Breast epithelium (tissue), 4 donors: Measurements from ENCODE around the gene ZNF593. TPM values are rescaled to one million over a fixed set of nuclear protein-coding genes. Genes with fewer than 3 reads are reported as not detected.

Experiments
- DNase-seq, 2 donors: peaks; one replicate each; pipeline ENCODE4 v3.0.0-alpha.2; 2019; ENCODE audit warnings: low spot score in 2 of 2
- H3K27ac ChIP-seq, 2 donors: fragments of 200-600 bp; sonication (generic) in 1 of 2; one replicate each; pipeline ENCODE4 v1.5.1; 2016 to 2019; ENCODE audit warnings: mild to moderate bottlenecking in 1 of 2
- H3K27me3 ChIP-seq, 2 donors: fragments of 200-600 bp; sonication (generic) in 1 of 2; one replicate each; pipeline versions ENCODE4 v1.5.1 to v1.6.0; 2017 to 2019; ENCODE audit warnings: control low read depth in 1 of 2, mild to moderate bottlenecking in 1 of 2
- H3K36me3 ChIP-seq: fragments of 200-600 bp; one replicate; pipeline ENCODE4 v1.5.1; 2019
- H3K4me1 ChIP-seq, 2 donors: fragments of 200-600 bp; sonication (generic); one replicate each; pipeline ENCODE4 v1.5.1; 2016 to 2019; ENCODE audit warnings: control low read depth in 1 of 2
- H3K4me3 ChIP-seq, 3 donors: fragments of 200-600 bp; sonication (generic); 1 replicate in 2 of 3; 2 replicates in 1 of 3; pipeline ENCODE4 v1.5.1; 2016 to 2019; ENCODE audit warnings: mild to moderate bottlenecking in 3 of 3, moderate library complexity in 2 of 3
- H3K9me3 ChIP-seq, 2 donors: fragments of 200-600 bp; sonication (generic) in 1 of 2; one replicate each; pipeline ENCODE4 v1.5.1; 2016 to 2019; ENCODE audit warnings: control low read depth in 1 of 2
- POLR2A ChIP-seq: fragments of 450-650 bp; IDR thresholded peaks from one replicate; pipeline ENCODE4 v1.6.1; 2016; ENCODE audit warnings: antibody characterized with exemption, mild to moderate bottlenecking, moderate library complexity
- POLR2AphosphoS5 ChIP-seq, 3 donors: sonication (generic); formaldehyde crosslinking; IDR thresholded peaks; one replicate each; pipeline ENCODE4 v1.6.1; 2017; ENCODE audit warnings: antibody characterized with exemption in 3 of 3
- intact Hi-C: fragments of 100-400 bp; cut with DNase I; formaldehyde crosslinking; loops from one replicate; pipeline ENCODE4 v1.15.1; 2023; ENCODE audit warnings: low total_unique reads
- total RNA-seq, 3 donors: library from RNA; depleted of rRNA; stranded (reverse); fragments of >200 nt; gene quantifications; one replicate each; pipeline ENCODE4 v1.1.0, GENCODE V29; 2016
- TF ChIP-seq, protein P1 (sequence below), 3 donors: fragments of 450-650 bp; IDR thresholded peaks; one replicate each; pipeline ENCODE4 v1.5.1; 2016 to 2017; ENCODE audit warnings: antibody characterized with exemption in 3 of 3, mild to moderate bottlenecking in 3 of 3, moderate library complexity in 3 of 3

ZNF593 gene
- total RNA-seq, 3 donors from 2014 or later, result 26.4 to 39.7 (median 31.9) TPM

DNA sequence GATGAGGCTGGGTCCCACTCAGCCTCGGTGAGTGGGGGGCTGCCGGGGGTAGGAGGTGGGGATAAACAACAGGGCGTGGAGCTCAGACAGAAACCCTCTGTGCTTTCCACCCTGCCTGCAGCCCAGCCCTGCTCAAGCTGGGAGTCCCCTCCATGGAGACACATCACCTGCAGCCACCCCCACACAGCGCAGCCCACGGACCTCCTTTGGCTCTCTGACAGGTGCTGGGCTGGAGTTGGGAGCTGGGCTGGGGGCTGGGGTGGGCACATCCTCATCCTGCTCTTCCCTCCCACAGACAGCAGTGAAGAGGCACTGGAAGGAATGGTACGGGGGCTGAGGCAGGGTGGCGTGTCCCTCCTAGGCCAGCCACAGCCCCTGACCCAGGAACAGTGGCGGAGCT, 18.8 kb downstream of the ZNF593 start:
- TF ChIP-seq, protein P1, sequence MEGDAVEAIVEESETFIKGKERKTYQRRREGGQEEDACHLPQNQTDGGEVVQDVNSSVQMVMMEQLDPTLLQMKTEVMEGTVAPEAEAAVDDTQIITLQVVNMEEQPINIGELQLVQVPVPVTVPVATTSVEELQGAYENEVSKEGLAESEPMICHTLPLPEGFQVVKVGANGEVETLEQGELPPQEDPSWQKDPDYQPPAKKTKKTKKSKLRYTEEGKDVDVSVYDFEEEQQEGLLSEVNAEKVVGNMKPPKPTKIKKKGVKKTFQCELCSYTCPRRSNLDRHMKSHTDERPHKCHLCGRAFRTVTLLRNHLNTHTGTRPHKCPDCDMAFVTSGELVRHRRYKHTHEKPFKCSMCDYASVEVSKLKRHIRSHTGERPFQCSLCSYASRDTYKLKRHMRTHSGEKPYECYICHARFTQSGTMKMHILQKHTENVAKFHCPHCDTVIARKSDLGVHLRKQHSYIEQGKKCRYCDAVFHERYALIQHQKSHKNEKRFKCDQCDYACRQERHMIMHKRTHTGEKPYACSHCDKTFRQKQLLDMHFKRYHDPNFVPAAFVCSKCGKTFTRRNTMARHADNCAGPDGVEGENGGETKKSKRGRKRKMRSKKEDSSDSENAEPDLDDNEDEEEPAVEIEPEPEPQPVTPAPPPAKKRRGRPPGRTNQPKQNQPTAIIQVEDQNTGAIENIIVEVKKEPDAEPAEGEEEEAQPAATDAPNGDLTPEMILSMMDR (IDR thresholded peaks at IDR 0.05), result no peak
- no peak for TF ChIP-seq POLR2A
- no peak for TF ChIP-seq POLR2AphosphoS5 (IDR thresholded peaks at IDR 0.05)
- Histone ChIP-seq H3K9me3 (no peaks in the 10 kb centered on the region), H3K36me3 (no peaks in the 10 kb centered on the region), H3K4me1 (no peaks in the 10 kb centered on the region), H3K27me3 (no peaks in the 10 kb centered on the region), H3K27ac (no peak overlapping the region), H3K4me3 (no peak overlapping the region)
- no peak for DNase-seq
- intact Hi-C loops, result no loop called here

DNA sequence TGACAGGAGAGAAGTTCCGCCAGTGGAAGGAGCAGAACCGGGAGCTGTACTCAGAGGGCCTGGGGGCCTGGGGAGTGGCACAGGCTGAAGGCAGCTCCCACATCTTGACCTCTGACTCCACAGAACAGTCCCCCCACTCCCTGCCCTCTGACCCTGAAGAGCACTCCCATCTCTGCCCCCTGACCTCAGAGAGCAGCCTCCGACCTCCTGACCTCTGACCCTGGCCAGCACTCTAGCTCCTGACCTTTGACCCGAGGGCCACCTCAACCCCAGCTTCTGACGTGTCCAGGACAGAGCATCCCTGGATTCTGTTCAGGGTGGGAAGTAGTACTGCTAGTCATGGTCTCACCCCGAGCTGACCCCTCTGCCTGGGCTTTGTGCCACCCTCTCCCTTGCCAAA, 19.6 kb downstream of the ZNF593 start:
- Histone ChIP-seq H3K9me3 (no peaks in the 10 kb centered on the region), H3K27ac (no peak overlapping the region), H3K4me3 (no peak overlapping the region), H3K36me3 (no peaks in the 10 kb centered on the region), H3K4me1 (no peaks in the 10 kb centered on the region), H3K27me3 (no peaks in the 10 kb centered on the region)
- TF ChIP-seq, protein P1 (IDR thresholded peaks at IDR 0.05), result no peak
- TF ChIP-seq POLR2AphosphoS5 (IDR thresholded peaks at IDR 0.05) (no peak), POLR2A (no peak)
- intact Hi-C loops, result no loop called here
- no peak for DNase-seq

DNA sequence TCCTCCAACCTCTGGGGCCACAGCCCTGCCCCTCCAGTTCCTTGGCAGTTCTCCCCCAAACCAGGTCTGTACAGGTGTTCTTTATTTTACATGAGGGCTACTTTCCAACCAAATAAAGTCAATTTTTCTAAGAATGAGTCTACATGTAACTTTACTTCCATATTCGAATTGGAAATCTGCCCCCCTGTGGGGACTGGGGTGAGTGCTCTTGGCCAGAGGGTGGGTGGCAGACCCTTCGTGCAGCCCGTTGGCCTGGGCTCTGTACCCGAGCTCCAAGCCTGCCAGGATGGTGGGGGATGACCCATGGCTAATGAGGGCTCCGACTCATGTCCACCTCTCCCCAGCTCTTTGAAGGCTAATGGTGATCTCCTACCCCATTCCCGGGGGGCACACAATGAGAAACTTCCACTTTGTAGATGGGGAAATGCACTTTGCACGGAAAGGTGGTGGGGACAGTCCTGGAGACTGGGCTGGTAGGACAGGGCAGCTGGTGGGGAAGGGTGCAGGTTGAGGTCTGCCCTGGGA, 20.1 kb downstream of the ZNF593 start:
- Histone ChIP-seq H3K27ac (no peak overlapping the region), H3K27me3 (no peaks in the 10 kb centered on the region), H3K9me3 (no peaks in the 10 kb centered on the region), H3K4me1 (no peaks in the 10 kb centered on the region), H3K4me3 (no peak overlapping the region), H3K36me3 (no peaks in the 10 kb centered on the region)
- intact Hi-C loops, result no loop called here
- TF ChIP-seq POLR2A, result no peak
- TF ChIP-seq POLR2AphosphoS5 (IDR thresholded peaks at IDR 0.05), result no peak
- TF ChIP-seq, protein P1 (IDR thresholded peaks at IDR 0.05), result no peak
- DNase-seq, result no peak

DNA sequence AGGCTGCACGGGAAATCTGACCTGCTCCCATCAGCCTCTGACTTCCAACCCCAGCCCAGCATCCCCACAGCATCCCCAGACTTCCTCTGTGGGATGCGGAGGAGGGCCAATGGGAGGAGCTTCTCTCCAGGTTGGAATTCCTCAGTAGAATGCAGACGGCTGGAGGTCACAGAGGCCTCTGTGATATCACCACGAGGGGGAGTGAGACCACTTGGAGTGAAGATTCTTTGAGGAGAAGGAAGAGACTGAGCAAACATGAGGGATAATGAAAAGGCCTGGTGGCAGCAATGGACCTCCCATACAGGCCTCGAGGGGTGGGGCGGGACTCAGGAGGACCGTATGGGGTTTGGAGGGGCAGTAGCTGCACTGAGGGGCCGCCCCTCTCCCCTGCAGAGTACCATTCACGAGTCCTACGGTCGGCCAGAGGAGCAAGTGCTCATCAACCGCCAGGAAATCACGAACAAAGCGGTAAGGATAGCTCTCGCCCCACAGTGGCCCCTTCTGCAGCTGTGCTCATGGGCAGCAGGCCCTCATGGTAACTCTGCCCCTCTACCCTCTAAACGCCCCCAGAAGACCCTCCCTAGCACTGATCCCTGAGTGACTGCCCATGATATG, 20.8 kb downstream of the ZNF593 start, which contains the start of gene CATSPER4:
Gene CATSPER4 (plus strand): TSS at position 230 of the 615 bp plus-strand sequence. CDS start 26 bp downstream, at position 256.
- H3K9me3 ChIP-seq, result no peaks in the 10 kb centered on the region
- H3K36me3 ChIP-seq, result no peaks in the 10 kb centered on the region
- no peaks in the 10 kb centered on the region for H3K4me1 ChIP-seq
- no peak within 1 kb of the TSS for H3K27ac ChIP-seq
- TF ChIP-seq, protein P1 (IDR thresholded peaks at IDR 0.05), result no peak
- TF ChIP-seq POLR2AphosphoS5 (IDR thresholded peaks at IDR 0.05) (no peak), POLR2A (no peak)
- H3K4me3 ChIP-seq, result no peak within 1 kb of the TSS
- intact Hi-C loops, result no loop called here
- no peaks in the 10 kb centered on the region for H3K27me3 ChIP-seq
- DNase-seq, result no peak

DNA sequence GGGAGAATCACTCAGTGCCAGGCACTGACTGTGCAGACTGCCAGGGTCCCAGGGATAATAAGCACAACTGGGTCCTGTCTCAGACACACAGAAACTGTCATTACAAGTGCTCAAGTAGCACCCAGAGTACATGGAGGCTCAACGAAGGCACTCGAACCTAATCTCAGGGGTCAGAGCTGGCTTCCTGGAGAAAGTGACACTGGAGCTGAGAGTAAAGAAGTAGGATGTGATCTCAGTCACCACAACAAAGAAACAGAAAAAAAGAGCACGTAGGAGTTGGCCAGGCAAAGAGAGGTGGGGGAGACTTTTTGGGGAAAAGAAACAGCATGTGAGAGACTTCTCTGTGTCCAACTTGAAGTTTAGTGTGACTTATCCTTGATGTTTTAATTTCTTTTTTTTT, 22.0 kb downstream of the ZNF593 start:
- no peak for TF ChIP-seq POLR2AphosphoS5 (IDR thresholded peaks at IDR 0.05)
- TF ChIP-seq, protein P1 (IDR thresholded peaks at IDR 0.05), result no peak
- no peak for TF ChIP-seq POLR2A
- no peak overlapping the region for H3K4me3 ChIP-seq
- H3K27ac ChIP-seq, result no peak overlapping the region
- H3K36me3 ChIP-seq, result no peaks in the 10 kb centered on the region
- H3K4me1 ChIP-seq, result no peaks in the 10 kb centered on the region
- H3K9me3 ChIP-seq, result no peaks in the 10 kb centered on the region
- H3K27me3 ChIP-seq, result no peaks in the 10 kb centered on the region
- DNase-seq, result no peak
- intact Hi-C loops, result no loop called here
